Measurements from ENCODE around the gene KBTBD8. TPM values are rescaled to one million over a fixed set of nuclear protein-coding genes. Genes with fewer than 3 reads are reported as not detected.

The KBTBD8 gene
- total RNA-seq, 4 donors from 2014 or later: 1.5 to 3.3 TPM; not detected in 2

DNA sequence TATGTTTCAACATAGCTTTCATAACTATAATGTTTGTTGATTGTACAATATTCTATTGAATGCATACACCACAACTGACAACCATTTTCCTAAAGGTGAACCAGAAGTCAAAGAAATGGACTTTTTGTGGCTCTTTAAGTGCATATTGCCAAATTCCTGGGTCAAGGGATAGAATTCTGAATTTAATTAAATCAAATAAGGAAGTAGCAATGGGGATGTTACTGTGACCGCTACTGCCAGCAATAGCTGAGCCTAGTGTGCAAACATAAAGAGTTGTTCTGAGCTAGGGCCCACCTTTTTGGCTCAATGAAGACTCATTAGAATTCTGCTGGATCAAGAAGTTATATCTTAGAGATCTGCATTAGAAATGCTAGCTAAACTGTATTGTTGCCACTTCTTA lies 17.3 kb upstream of the KBTBD8 start:
- intact Hi-C loops (cut with DNase I; ENCODE audit: low total_unique reads): no loop called here
- TF ChIP-seq, protein P1, sequence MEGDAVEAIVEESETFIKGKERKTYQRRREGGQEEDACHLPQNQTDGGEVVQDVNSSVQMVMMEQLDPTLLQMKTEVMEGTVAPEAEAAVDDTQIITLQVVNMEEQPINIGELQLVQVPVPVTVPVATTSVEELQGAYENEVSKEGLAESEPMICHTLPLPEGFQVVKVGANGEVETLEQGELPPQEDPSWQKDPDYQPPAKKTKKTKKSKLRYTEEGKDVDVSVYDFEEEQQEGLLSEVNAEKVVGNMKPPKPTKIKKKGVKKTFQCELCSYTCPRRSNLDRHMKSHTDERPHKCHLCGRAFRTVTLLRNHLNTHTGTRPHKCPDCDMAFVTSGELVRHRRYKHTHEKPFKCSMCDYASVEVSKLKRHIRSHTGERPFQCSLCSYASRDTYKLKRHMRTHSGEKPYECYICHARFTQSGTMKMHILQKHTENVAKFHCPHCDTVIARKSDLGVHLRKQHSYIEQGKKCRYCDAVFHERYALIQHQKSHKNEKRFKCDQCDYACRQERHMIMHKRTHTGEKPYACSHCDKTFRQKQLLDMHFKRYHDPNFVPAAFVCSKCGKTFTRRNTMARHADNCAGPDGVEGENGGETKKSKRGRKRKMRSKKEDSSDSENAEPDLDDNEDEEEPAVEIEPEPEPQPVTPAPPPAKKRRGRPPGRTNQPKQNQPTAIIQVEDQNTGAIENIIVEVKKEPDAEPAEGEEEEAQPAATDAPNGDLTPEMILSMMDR (IDR thresholded peaks at IDR 0.05): no peak
- TF ChIP-seq POLR2A (IDR thresholded peaks at IDR 0.05): no peak
- TF ChIP-seq POLR2AphosphoS5 (IDR thresholded peaks at IDR 0.05): no peak
- no peak for TF ChIP-seq EP300 (IDR thresholded peaks at IDR 0.05; ENCODE audit: low read depth)
- DNase-seq: no peak
- Histone ChIP-seq H3K4me1 (no peaks in the 10 kb centered on the region), H3K27me3 (no peaks in the 10 kb centered on the region), H3K27ac (no peak overlapping the region), H3K9me3 (no peaks in the 10 kb centered on the region), H3K36me3 (no peaks in the 10 kb centered on the region), H3K4me3 (no peak overlapping the region)
- 50 to 52% methylated on average over 1 of the region's 1 CpG for WGBS, 2 donors (ENCODE audit: low coverage in 1 of 2)
- in situ Hi-C loops (cut with MboI; ENCODE audit: low pct_ligation_motif_present in 1 of 4, low pct_unique_long_range_greater_than_20kb in 1 of 4, low sequenced_read_pairs in 3 of 4): loop anchor here in 1 of 4 donors (25.0 kb wide), 1 partner anchor 1907 kb away; no protein-coding TSS in a partner anchor

DNA sequence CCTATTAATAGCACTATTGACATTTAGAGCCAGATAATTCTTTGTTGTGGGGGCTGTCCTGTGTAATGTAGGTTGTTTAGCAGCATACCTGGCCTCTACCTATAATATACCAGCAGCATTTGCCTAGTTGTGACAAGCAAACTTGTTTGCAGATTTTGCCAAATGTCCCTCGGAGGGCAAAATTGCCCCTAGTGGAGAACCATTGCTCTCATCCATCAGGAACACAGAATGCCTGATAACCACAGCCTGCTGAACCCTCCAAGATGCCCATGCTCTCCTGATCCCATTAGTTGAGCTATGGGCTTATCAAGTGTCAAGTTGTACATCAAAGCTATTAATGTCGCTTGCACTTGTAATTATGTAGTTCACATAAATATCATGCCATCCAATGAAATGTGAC lies 15.0 kb upstream of the KBTBD8 start:
- 95 to 100% methylated on average over 1 to 2 of the region's 2 CpGs for whole genome bisulfite sequencing, 2 donors (ENCODE audit: low coverage in 1 of 2)
- Histone ChIP-seq H3K9me3 (no peaks in the 10 kb centered on the region), H3K27me3 (no peaks in the 10 kb centered on the region), H3K36me3 (no peaks in the 10 kb centered on the region), H3K4me1 (no peaks in the 10 kb centered on the region), H3K27ac (no peak overlapping the region), H3K4me3 (no peak overlapping the region)
- in situ Hi-C loops (cut with MboI; ENCODE audit: low pct_ligation_motif_present in 1 of 4, low pct_unique_long_range_greater_than_20kb in 1 of 4, low sequenced_read_pairs in 3 of 4): loop anchor here in 1 of 4 donors (25.0 kb wide), 1 partner anchor 1904 kb away; no protein-coding TSS in a partner anchor
- intact Hi-C loops (cut with DNase I; ENCODE audit: low total_unique reads): no loop called here
- TF ChIP-seq, protein P1 (IDR thresholded peaks at IDR 0.05): no peak
- no peak for TF ChIP-seq EP300 (IDR thresholded peaks at IDR 0.05; ENCODE audit: low read depth)
- TF ChIP-seq POLR2AphosphoS5 (IDR thresholded peaks at IDR 0.05): no peak
- TF ChIP-seq POLR2A (IDR thresholded peaks at IDR 0.05): no peak
- DNase-seq: no peak

DNA sequence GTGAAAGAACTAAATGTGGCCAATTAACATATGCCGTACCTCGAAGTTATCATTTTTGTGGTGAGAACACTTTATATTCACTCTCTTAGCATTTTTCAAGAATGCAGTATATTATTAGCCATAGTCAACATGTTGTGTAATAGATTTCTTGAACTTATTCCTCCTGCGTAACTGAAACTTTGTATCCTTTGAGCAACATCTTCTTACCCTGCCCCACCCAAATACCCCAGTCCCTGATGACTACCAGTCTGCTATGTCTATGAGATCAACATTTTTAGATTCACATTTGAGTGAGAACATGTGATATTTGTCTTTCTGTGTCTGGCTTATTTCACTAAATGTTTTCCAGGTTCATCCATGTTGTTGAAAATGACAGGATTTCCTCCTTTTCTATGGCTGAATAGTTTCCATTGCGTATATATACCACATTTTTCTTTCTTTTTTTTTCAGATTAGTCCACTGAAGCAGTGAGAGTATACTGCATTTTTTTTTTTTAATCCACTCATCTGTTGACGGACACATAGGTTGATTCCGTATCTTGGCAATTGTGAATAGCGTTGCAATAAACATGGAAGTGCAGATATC lies 12.7 kb upstream of the KBTBD8 start:
- H3K4me3 ChIP-seq: no peak overlapping the region
- H3K4me1 ChIP-seq: no peaks in the 10 kb centered on the region
- in situ Hi-C loops (cut with MboI; ENCODE audit: low pct_ligation_motif_present in 1 of 4, low pct_unique_long_range_greater_than_20kb in 1 of 4, low sequenced_read_pairs in 3 of 4) (loop anchor here in 1 of 4 donors (25.0 kb wide), 1 partner anchor 1902 kb away; no protein-coding TSS in a partner anchor), intact Hi-C loops (cut with DNase I; ENCODE audit: low total_unique reads) (no loop called here)
- no peaks in the 10 kb centered on the region for H3K9me3 ChIP-seq
- TF ChIP-seq POLR2AphosphoS5 (IDR thresholded peaks at IDR 0.05): no peak
- TF ChIP-seq, protein P1 (IDR thresholded peaks at IDR 0.05): no peak
- TF ChIP-seq POLR2A (IDR thresholded peaks at IDR 0.05): no peak
- TF ChIP-seq EP300 (IDR thresholded peaks at IDR 0.05; ENCODE audit: low read depth): no peak
- WGBS, 2 donors (ENCODE audit: low coverage in 1 of 2): 94% methylated on average over 6 to 7 of the region's 7 CpGs
- no peak for DNase-seq
- H3K36me3 ChIP-seq: no peaks in the 10 kb centered on the region
- H3K27ac ChIP-seq: no peak overlapping the region
- H3K27me3 ChIP-seq: no peaks in the 10 kb centered on the region

DNA sequence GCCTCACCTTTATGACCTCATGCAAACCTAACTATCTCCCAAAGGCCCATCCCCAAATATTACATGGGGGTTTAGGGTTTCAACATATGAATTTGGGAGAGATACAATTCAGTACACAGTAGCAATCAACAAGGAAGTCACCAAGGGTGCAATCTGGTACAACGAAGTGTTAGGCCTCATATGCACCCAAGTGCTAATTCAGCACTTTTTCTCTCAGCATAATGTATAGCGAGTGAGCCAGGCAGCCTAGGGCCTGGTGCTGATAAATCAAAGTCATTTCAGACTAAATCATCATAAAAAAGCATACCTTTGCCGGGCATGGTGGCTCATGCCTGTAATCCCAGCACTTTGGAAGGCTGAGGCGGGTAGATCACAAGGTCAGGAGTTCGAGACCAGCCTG lies 11.7 kb upstream of the KBTBD8 start:
- 96% methylated on average over 5 of the region's 5 CpGs; no CpG with 5 or more reads in 1 of the 2 donors for WGBS, 2 donors (ENCODE audit: low coverage in 1 of 2)
- no peak overlapping the region for H3K4me3 ChIP-seq
- intact Hi-C loops (cut with DNase I; ENCODE audit: low total_unique reads): no loop called here

More for the DNA sequence above, 11.7 kb upstream of the KBTBD8 start:
- DNase-seq: no peak
- Histone ChIP-seq H3K27me3 (no peaks in the 10 kb centered on the region), H3K36me3 (no peaks in the 10 kb centered on the region), H3K27ac (no peak overlapping the region), H3K9me3 (no peaks in the 10 kb centered on the region), H3K4me1 (no peaks in the 10 kb centered on the region)
- TF ChIP-seq, protein P1 (IDR thresholded peaks at IDR 0.05): no peak
- TF ChIP-seq POLR2A (IDR thresholded peaks at IDR 0.05): no peak
- TF ChIP-seq EP300 (IDR thresholded peaks at IDR 0.05; ENCODE audit: low read depth): no peak
- TF ChIP-seq POLR2AphosphoS5 (IDR thresholded peaks at IDR 0.05): no peak
- in situ Hi-C loops (cut with MboI; ENCODE audit: low pct_ligation_motif_present in 1 of 4, low pct_unique_long_range_greater_than_20kb in 1 of 4, low sequenced_read_pairs in 3 of 4): loop anchor here in 1 of 4 donors (25.0 kb wide), 1 partner anchor 1901 kb away; no protein-coding TSS in a partner anchor

Measured in transverse colon (tissue), 4 donors.